Activated CD8-positive, alpha-beta memory T cell treated with anti-CD3 and anti-CD28 coated beads for 24 hours (primary cell): ENCODE results near the gene BTBD17.

Experiments
- DNase-seq: peaks from one replicate; pipeline ENCODE4 v3.0.0-alpha.2; 2020

The BTBD17 gene

DNA sequence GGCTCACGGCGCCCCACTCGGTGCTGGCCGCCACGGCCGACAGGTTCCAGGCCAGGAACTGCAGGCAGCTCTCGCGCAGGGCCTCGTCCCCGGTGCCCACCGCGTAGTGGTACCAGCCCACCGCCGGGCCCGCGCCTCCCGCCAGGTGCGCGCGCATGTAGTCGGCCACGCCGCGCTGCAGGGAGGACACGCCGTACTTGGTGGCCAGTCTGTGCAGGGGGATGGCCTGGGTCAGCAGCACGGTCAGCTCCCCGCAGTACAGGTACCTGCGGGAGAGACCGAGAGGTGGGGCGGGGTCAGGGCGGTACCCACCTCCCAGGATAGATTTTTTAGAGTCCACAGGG lies 4.2 kb downstream of the BTBD17 start:
- DNase-seq: no peak

DNA sequence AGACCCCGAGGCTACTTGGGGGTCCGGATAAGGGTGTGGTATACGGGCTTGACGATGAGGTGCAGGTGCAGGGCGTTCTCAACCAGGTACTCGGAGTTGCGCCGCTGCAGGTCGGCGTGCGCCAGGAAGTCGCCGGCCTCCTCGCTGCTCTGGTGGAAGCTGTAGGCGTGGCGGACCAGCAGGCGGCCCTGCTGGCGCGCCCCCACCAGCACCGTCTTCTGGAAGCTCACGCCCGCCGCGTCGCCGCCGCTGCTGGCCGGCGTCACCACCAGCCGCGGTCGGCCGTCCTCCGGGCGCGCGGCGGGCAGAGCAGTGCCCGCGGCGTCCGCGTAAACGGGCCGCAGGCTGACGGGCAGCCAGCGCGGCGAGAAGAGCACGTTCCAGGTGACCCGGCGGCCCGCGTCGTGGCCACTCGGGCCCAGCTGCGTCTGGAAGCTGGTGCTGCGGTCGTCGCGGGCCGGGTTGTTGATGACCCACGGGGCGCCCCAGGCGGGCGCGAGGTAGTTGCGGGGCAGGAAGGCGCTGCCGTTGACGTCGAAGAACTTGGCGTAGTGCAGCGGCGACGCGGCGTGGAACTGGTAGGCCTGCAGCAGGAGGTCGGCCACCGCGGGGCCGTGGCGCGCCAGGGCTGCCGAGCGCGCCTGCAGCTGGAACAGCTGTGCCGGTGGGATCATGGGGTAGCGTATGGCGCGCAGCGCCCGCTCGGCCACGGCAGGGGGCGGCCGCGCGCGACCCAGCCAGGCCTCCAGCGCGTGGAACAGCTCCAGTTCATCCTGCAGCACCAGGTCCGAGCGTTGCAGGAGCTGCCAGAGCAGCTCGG lies 4.8 kb downstream of the BTBD17 start:
- no peak for DNase-seq

DNA sequence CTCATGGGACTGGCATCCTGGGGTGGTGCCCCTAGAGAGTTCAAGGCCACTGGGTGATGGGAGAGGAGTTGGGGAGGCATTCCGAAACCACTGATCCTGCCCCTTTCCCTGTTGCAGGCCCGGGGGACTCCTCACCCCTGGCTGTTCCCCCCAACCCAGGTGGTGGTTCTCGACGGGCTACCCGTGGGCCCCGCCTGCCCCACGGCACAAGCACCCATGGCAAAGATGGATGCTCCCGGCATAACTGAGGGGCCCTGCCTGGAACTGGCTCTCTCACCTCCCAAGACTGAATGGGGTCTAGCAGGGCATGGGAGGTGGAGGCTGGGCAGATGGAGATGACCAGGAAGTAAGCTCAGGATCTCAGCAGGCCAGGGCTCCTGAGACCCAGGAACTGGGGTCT lies 6.6 kb downstream of the BTBD17 start:
- no peak for DNase-seq

DNA sequence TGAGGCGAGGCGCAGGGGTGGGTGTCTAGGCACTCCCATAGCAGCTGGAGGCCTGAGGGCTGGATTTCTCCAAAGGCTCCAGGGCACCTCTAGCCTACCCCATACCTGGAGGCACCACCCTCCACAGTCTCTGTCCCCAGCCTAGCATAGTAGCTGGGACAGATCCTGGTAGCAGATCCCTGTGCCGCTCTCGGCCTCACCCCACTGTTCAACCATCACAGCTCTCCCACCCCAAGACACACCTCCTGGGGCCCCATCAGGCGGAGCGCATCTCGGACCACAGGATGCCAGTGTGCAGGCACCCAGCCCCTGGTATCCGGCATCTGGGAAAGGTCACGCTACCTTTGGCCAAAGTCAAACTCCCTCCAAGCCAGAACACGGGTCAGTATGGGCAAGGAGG lies 7.1 kb downstream of the BTBD17 start:
- no peak for DNase-seq

DNA sequence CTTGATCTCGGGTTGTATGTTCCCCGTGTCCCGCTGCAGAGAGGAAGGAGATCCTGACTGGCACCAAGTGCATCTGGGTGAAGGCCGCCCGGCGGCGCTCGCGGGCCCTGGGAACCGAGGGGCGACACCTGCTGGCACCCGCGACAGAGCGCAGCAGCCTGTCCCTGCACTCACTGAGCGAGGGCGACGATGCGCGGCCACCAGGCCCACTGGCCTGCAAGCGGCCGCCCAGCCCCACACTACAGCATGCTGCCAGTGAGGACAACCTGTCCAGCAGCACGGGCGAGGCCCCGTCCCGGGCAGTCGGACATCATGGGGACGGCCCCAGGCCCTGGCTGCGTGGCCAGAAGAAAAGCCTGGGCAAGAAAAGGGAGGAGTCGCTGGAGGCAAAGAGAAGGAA lies 7.5 kb downstream of the BTBD17 start:
- DNase-seq: peak; percentile 71

DNA sequence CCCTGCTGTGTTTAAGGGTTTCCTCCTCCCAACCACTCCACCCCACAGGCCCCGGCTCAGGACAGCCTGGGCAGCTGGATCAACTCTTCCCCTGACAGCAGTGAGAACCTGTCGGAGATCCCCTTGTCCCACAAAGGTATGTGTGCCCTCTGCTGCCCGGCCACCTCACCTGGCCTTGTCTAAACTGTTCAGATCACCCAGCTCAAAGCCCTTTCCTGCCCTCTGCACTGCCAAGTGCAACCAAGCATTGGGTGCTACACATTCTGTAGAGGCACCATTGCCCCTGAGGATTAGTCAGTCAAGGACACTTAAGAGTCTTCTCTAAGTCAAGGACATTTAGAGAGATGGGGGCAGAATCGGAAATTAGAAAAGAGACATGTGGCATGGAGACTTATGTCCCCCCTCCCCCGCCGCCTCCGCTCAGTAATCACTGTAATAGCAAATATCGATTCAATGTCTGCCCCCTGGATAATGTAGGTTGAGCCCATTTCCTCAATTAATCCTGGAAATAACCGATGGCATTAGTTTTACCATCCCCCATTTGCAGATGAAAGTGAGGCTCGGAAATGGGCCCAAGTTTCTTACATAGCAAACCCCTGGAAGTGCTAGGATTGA lies 8.1 kb downstream of the BTBD17 start:
- no peak for DNase-seq

DNA sequence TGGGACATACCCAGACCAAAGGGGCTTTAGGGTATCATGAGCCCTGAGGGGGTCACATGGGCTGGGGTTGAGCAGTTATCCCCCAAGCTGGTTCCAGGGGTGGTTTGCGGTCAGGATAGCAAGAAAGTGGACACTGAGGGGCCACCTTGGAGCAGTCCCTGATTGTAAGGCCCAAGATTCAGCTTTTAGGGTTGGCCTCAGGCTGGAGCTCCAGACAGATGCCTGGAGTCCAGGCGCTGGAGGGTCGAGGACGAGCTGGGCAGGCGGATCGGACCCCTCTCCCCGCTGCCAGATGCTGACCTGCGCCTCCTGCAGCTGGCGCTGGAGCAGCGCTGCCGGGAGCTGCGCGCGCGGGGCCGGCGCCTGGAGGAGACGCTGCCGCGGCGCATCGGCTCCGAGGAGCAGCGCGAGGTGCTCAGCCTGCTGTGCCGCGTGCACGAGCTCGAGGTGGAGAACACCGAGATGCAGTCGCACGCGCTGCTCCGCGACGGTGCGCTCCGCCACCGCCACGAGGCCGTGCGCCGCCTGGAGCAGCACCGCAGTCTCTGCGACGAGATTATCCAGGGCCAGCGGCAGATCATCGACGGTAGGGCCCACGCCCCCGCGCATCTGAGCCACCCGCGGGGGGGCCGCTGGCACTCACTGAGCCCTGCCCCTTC lies 10.0 kb downstream of the BTBD17 start:
- no peak for DNase-seq

DNA sequence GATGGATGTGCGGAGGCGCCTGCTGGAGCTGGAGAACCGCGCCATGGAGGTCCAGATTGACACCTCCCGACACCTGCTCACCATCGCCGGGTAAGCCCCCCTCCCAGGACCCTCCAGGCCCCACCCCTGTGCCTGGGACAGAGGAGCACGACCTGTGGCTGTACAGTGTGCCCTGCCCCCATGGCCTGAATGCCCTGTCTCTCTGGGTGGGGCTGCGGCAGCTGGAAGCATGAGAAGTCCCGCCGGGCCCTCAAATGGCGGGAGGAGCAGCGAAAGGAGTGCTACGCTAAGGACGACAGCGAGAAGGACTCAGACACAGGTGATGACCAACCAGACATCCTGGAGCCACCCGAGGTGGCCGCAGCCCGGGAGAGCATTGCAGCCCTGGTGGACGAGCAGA lies 11.2 kb downstream of the BTBD17 start:
- DNase-seq: no peak

DNA sequence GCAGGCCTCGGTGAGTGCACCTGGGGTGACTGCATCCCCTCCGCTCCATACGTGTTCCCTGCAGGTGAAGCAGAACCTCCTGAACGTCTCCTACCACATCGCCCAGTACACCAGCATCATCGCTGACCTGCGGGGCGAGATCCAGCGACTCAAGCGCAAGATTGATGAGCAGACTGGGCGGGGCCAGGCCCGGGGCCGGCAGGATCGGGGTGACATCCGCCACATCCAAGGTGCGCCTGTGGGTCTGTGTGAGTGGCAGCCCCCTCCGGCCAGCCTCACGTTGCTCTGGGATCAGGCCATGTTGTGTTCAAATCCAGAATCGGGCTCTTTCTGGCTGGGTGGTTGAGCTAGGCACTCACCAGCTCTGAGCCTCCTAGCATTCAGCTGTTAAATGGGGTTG lies 12.5 kb downstream of the BTBD17 start:
- no peak for DNase-seq

DNA sequence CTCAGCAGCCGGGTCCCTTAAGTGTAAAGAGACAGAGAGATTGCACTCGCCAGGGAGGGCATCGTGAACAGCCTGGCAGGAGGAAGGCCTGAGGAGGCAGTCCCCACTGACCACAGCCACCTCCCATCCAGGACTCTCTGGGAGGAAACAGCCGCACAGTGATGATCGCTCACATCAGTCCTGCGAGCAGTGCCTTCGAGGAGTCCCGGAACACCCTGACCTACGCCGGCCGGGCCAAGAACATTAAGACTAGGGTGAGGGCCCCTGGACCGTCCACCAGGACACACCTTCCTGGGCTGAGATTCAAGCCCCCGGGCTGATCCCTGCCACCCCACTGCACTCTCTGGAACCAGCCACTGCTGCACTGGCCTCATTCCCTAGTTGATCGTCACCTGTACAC lies 14.0 kb downstream of the BTBD17 start:
- no peak for DNase-seq

DNA sequence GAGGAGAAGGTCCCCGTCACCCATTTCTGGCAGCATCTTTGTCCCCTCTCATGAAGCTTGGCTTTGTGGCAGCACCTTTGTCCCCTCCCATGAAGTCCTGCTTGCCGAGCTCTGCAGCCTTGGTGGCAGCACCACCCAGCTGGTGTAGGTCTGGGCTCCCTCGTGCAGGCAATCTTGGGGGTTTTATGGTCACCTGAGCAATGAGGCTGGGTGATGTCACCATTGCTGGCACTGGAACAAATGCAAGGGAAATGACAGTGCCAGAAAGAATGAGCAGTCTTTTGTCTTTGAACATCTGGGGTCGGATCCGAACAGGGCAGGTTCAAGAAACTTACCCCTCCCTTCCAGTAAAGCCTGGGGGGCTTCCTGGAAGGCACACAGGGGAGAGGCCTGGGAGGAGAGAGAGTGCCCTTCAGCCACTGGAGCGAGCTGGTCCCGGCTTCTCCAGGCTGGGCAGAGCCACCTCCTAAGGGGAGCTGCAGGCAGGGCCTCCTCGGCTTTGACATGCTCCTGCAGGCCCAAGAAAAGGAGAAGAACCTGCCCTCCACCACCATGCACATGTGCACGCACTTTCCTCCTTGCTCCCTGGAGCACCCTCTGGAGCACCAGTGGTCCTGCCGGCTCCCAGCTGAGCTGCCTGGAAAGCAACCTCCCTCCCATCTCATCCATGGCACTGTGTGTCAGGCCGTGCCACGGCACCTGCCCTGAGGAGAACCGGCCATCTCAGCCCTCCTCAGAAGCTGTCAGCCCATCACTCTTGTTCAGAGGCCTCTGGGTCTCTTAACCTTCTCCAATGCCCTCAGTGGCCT lies 16.0 kb downstream of the BTBD17 start:
- no peak for DNase-seq

DNA sequence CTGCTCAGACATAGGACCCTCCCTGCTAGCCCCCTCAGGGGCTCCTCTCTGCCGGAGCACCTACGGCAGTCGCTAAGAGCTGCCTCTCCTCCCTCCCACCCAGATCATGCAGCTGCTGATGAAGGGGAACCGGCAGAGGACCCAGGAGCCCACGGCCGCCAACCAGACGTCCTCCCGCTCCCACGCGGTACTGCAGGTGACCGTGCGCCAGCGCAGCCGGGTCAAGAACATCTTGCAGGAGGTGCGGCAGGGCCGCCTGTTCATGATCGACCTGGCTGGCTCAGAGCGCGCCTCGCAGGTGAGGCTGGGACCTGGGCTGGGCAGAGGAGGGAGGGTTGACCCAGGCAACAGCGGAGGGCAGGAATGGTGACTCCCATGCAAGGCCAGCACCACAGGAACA lies 17.0 kb downstream of the BTBD17 start:
- DNase-seq: no peak

DNA sequence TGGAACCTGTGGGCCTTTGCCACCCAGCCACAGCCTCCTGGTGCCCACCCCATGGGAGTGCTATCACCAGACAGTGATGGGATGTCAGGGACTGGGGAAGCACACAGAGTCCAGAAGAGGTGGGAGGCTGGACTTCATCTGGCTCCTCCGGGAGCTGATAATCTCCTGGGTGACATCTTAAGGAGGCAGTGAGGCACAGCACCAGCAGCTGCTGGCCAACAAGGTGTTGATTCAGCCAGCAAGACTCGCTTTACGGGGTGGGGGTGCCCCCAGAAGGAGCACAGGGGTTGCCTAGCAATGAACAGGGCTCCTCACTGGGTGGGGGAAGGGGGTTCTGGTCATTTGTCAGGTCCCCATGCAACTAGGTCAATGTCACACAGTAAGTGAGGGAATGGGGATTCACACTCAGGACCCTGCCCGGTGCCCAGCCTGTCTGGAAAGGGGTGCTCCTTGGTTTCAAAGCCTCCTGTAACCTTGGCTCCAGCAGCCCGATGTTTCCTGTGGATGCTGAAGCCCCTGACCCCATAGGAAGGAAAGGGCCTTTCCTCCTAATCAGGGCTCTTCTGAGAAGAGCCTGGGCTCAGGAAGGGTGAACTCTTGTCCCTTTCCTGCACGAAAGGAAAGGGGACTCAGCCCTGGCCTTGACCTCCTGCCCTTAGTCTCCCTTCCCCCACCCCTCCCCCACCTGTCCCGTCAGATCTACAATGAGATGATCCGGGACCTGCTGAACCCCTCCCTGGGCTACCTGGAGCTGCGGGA lies 18.0 kb downstream of the BTBD17 start:
- no peak for DNase-seq

DNA sequence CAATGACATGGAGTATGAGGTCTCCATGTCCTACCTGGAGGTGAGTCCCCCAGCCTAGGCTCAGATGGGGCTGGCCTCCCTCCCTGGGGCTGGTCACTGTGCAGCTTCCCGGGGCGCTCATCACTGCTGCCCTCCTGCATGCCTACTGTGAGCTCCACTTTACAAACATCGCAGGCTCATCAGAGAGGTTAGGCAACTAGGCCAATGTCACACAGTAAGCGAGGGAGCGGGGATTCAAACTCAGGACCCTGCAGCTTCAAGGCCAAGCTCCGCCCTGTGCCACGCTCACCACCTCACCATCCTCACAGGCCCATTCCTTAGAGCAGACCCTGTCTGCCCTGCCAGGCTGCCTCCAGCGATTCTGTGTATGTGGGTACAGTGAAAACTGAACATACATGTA lies 18.5 kb downstream of the BTBD17 start:
- DNase-seq: no peak

DNA sequence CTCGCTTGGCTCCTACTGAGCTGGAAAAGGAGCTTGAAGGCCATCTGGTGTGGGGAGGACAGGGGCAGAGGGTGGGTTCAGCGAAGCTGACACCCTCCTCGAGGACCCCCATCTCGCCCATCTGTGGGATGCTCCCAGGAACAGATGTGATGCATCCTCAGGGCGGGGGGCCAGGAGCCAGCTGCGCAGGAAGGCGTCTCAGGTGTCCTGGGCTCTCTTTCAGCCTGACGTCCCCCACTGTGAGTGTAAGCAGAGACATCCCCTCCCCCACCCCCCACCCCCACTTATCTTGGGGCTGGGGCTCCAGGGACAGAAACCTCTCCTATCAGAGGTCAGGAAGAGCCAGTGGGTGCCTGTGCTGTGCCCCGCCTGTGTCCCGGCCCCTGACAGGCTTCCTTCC lies 19.4 kb downstream of the BTBD17 start:
- DNase-seq: no peak

DNA sequence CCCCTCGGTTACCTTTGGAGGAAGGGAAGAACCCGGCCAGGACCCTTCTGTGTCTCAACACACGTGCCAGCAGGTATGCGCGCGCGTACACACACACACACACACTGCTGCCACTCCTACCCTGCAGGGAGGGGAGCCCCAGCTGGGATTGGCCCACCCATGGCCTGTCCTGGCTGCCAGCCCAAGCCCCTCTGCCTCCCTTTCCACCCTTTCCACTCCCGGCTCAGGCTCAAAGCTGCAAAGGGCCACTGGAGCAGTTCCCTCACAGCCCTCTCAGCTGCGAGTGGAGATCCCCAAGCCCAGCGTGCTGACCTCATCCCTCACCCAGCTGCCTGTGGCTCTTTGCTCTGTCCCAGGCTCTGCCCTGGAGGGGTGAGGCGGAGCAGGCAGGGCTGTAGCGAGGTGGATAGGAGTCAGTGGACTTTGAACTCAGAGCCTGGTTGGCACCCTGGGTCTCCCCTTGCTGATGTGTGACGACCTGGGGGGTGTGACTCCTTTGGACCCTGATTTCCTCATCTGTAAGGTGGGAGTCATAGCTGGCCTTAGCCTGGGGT lies 21.1 kb downstream of the BTBD17 start:
- DNase-seq: no peak

DNA sequence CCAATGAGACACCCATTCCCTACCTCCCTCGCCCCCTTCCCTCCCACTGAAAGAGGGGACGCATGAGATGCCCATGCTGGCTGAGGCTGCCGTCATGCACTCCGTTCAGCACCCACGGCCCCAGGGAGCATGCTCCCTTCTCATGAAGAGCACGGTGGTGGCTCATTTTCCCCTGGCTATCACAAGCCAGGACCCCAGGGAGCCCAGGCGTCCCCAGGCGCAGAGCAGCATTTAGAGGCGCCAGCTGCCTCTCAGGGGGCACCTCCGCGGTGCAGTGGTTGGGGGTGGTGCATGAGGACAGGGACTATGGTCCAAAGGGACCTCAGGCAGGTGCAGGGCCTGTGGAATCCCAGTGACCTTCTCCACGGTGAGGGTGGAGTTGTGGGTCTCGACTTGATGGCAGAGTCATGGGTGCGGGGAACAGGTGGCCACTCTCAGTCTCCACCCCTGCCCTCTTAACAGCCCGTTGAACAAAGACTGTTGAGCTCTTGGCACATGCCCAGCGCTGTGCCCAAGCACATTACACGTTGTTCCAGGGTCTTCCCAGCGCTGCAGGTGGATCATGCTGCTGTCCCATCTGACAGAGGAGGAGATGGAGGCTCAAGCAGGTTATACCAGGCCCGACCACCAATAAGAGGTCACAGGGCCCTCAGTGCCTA lies 22.0 kb downstream of the BTBD17 start:
- no peak for DNase-seq

DNA sequence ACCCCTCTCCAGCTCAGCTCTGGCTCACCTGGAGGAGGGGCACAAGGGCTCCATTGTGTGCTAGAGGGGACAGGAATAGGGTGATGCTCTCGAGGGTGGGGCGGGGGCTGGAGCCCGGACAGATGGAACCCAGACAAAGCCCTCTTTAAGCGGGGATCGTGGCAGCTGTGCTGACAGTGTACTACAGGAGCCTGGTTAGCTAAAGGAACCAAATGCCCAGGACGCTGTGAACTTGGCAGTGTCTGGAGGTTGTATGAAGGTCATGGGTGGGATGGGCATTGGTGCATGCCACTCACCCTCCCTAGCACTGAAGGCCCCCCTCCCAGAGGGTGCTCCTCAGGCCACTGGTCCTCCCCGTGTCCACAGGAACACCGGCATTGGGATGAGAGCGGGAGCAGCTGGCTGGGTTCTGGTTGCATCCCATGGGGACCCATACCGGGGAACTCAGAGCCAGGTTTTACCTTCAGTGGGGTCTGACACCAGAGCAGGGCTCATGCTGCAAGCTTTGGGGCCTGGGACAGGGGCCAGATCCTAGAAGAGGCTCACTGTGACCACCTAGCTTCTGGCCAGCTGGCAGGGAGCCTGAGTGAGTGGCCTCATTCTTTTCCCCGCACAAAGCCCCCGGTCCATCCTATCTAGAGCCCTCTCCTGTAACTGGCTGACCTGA lies 23.7 kb downstream of the BTBD17 start:
- DNase-seq: no peak

DNA sequence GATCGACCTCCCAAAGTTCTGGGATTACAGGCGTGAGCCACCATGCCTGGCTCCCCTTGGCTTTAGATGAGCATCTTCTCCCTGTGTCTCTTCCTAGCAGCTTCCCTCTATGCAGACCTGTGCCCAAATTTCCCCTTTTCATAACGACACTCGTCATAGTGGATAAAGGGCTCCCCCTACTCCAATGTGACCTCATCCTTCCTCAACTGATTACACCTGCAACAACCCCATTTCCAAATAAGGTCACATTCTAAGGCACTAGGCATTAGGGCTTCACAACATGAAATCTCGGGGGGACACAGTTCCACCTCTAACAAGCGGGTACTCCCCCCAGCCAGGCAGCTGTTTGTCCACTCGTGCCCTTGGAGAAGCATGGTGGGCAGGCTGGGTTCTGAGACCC lies 25.4 kb downstream of the BTBD17 start:
- no peak for DNase-seq

DNA sequence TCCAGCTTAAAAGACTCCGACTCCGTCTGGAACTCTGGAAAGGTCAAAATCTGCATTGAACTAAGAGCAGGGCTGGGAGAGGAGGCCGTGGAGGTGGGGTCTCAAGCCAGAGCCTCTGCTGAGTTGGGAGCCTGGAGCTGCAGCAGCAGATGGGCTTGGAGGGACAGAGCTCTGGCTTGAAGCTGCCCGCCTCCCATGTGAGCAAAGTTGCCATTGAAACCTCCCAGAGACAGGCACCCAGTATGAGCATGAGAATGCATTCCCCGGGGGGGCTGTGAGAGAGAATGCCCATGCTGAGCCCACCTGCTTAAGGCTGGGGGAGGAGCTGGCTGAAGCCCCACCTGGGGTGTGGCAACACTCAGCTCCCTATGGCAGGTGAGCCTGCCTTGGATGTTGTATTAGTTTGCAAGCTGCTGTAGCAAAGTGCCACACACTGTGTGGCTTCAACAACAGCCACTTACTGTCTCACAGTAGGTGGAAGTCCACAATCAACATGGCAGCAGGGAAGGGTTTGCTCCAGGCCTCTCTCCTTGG lies 26.1 kb downstream of the BTBD17 start:
- no peak for DNase-seq
